Trophoblast cell (in vitro differentiated cells and primary cell): ENCODE data around the gene HS2ST1.

Experiments used
- DNase-seq, 2 donors: peaks; one replicate each; pipeline ENCODE4 v3.0.0-alpha.2; 2016
- H2AFZ ChIP-seq: 2 replicates; pipeline ENCODE4 v1.6.1; 2013; ENCODE audit warnings: low read length, moderate library complexity, mild to moderate bottlenecking; ENCODE audit not compliant: insufficient read depth, poor library complexity
- H2AK5ac ChIP-seq: 2 replicates; pipeline ENCODE4 v1.6.1; 2013; ENCODE audit warnings: mild to moderate bottlenecking, low read length
- H2BK120ac ChIP-seq: 2 replicates; pipeline ENCODE4 v1.6.1; 2013; ENCODE audit warnings: low read length, mild to moderate bottlenecking, moderate library complexity; ENCODE audit not compliant: insufficient read depth, poor library complexity
- H2BK12ac ChIP-seq: 2 replicates; pipeline ENCODE4 v1.6.1; 2013; ENCODE audit warnings: mild to moderate bottlenecking, low read length, moderate library complexity
- H2BK5ac ChIP-seq: 2 replicates; pipeline ENCODE4 v1.6.1; 2013; ENCODE audit warnings: low read length, low read depth, moderate library complexity, mild to moderate bottlenecking; ENCODE audit not compliant: poor library complexity
- H3K14ac ChIP-seq: 2 replicates; pipeline ENCODE4 v1.6.1; 2013; ENCODE audit warnings: mild to moderate bottlenecking, low read length
- H3K18ac ChIP-seq: 2 replicates; pipeline ENCODE4 v1.6.1; 2013; ENCODE audit warnings: mild to moderate bottlenecking, low read length
- H3K23ac ChIP-seq: 2 replicates; pipeline ENCODE4 v1.6.1; 2013; ENCODE audit warnings: low read length
- H3K27ac ChIP-seq: 2 replicates; pipeline ENCODE4 v1.5.1; 2013; ENCODE audit warnings: low read depth, mild to moderate bottlenecking, inconsistent platforms, low read length, moderate library complexity
- H3K27me3 ChIP-seq: 2 replicates; pipeline ENCODE4 v1.6.1; 2013; ENCODE audit warnings: inconsistent platforms, mild to moderate bottlenecking, low read length, moderate library complexity; ENCODE audit not compliant: insufficient read depth
- H3K36me3 ChIP-seq, 2 experiments: 1 replicate in 1 of 2; 2 replicates in 1 of 2; pipeline ENCODE4 v1.6.1; 2013; ENCODE audit warnings: low read length in 2 of 2, mild to moderate bottlenecking in 2 of 2, moderate library complexity in 1 of 2; ENCODE audit not compliant: insufficient read depth in 2 of 2, control insufficient read depth in 1 of 2
- H3K4ac ChIP-seq: 2 replicates; pipeline ENCODE4 v1.6.1; 2013; ENCODE audit warnings: low read depth, mild to moderate bottlenecking, low read length, moderate library complexity
- H3K4me1 ChIP-seq, 2 experiments: 1 replicate in 1 of 2; 2 replicates in 1 of 2; pipeline ENCODE4 v1.6.1; 2013; ENCODE audit warnings: low read length in 2 of 2, mild to moderate bottlenecking in 2 of 2, moderate library complexity in 1 of 2; ENCODE audit not compliant: insufficient read depth in 2 of 2, control insufficient read depth in 1 of 2
- H3K4me2 ChIP-seq: 2 replicates; pipeline ENCODE4 v1.6.1; 2013; ENCODE audit warnings: inconsistent platforms, mild to moderate bottlenecking, low read length, moderate library complexity
- H3K4me3 ChIP-seq: 2 replicates; pipeline ENCODE4 v1.5.1; 2013; ENCODE audit warnings: mild to moderate bottlenecking, low read depth, low read length, inconsistent platforms
- H3K79me1 ChIP-seq: one replicate; pipeline ENCODE4 v1.6.1; 2013; ENCODE audit warnings: low read length
- H3K79me2 ChIP-seq: 2 replicates; pipeline ENCODE4 v1.6.1; 2013; ENCODE audit warnings: low read length, mild to moderate bottlenecking; ENCODE audit not compliant: control insufficient read depth, insufficient read depth, poor library complexity
- H3K9ac ChIP-seq: 2 replicates; pipeline ENCODE4 v1.6.1; 2013; ENCODE audit warnings: mild to moderate bottlenecking, low read length
- H3K9me3 ChIP-seq: 2 replicates; pipeline ENCODE4 v1.6.1; 2013; ENCODE audit warnings: low read depth, mild to moderate bottlenecking, control low read depth, inconsistent platforms, low read length; ENCODE audit not compliant: insufficient read depth
- H4K12ac ChIP-seq: 2 replicates; pipeline ENCODE4 v1.6.1; 2013; ENCODE audit warnings: low read depth, mild to moderate bottlenecking, low read length, moderate library complexity
- H4K8ac ChIP-seq: 2 replicates; pipeline ENCODE4 v1.6.1; 2013; ENCODE audit warnings: low read depth, mild to moderate bottlenecking, low read length, moderate library complexity
- H4K91ac ChIP-seq: one replicate; pipeline ENCODE4 v1.6.1; 2013; ENCODE audit warnings: low read depth, mild to moderate bottlenecking, low read length, moderate library complexity
- WGBS: extraction: QIAGEN DNeasy Blood & Tissue Kit; methylation state at CpG from one replicate; pipeline ENCODE4 v1.1.7; 2013; ENCODE audit warnings: missing lambda C conversion rate; ENCODE audit not compliant: insufficient read length, insufficient coverage; ENCODE audit errors: extremely low coverage; 5-methylcytosine and 5-hydroxymethylcytosine counted together

HS2ST1 gene

GRCh38 chr1:87030740-87031690, 116.6 kb downstream of the HS2ST1 start:
- no peaks in the 10 kb centered on the region for H3K9me3 ChIP-seq
- H2AK5ac ChIP-seq, result no peak overlapping the region
- H4K91ac ChIP-seq, result no peak overlapping the region
- H2BK12ac ChIP-seq, result no peak overlapping the region
- no peak overlapping the region for H3K4me3 ChIP-seq
- no peaks in the 10 kb centered on the region for H3K4me1 ChIP-seq
- WGBS, result no CpG with 5 or more reads among the region's 9 CpGs
- no peak overlapping the region for H2BK120ac ChIP-seq
- H3K36me3 ChIP-seq, result no peaks in the 10 kb centered on the region
- H3K27ac ChIP-seq, result no peak overlapping the region
- no peak overlapping the region for H4K8ac ChIP-seq
- H4K12ac ChIP-seq, result no peak overlapping the region
- H3K4ac ChIP-seq, result no peak overlapping the region
- H2AFZ ChIP-seq, result no peak overlapping the region
- H2BK5ac ChIP-seq, result no peak overlapping the region
- no peaks in the 10 kb centered on the region for H3K79me2 ChIP-seq
- no peak overlapping the region for H3K18ac ChIP-seq
- no peaks in the 10 kb centered on the region for H3K79me1 ChIP-seq
- DNase-seq, result peak; percentile 85
- no peaks in the 10 kb centered on the region for H3K27me3 ChIP-seq
- H3K14ac ChIP-seq, result no peak overlapping the region
- no peak overlapping the region for H3K9ac ChIP-seq
- H3K4me2 ChIP-seq, result no peak overlapping the region
- H3K23ac ChIP-seq, result no peak overlapping the region

- no peak overlapping the region for H2BK120ac ChIP-seq
- no peaks in the 10 kb centered on the region for H3K9me3 ChIP-seq
- H3K36me3 ChIP-seq, result no peaks in the 10 kb centered on the region
- no peak overlapping the region for H3K4me2 ChIP-seq
- no peaks in the 10 kb centered on the region for H3K27me3 ChIP-seq
- H3K23ac ChIP-seq, result no peak overlapping the region
- no peak overlapping the region for H3K18ac ChIP-seq
- DNase-seq, result no peak
- no peak overlapping the region for H3K9ac ChIP-seq
- no peak overlapping the region for H3K14ac ChIP-seq
- no peak overlapping the region for H3K27ac ChIP-seq
- no peaks in the 10 kb centered on the region for H3K79me2 ChIP-seq
- H4K91ac ChIP-seq, result no peak overlapping the region
- no peak overlapping the region for H2AK5ac ChIP-seq
- no peak overlapping the region for H2AFZ ChIP-seq
- no peaks in the 10 kb centered on the region for H3K4me1 ChIP-seq
- no CpG with 5 or more reads among the region's 2 CpGs for WGBS
- H2BK5ac ChIP-seq, result no peak overlapping the region
- no peaks in the 10 kb centered on the region for H3K79me1 ChIP-seq
- H2BK12ac ChIP-seq, result no peak overlapping the region
- no peak overlapping the region for H4K8ac ChIP-seq
- no peak overlapping the region for H3K4me3 ChIP-seq
- H4K12ac ChIP-seq, result no peak overlapping the region
- H3K4ac ChIP-seq, result no peak overlapping the region
Measured at GRCh38 chr1:87034351-87034750, 119.9 kb downstream of the HS2ST1 start.

DNA sequence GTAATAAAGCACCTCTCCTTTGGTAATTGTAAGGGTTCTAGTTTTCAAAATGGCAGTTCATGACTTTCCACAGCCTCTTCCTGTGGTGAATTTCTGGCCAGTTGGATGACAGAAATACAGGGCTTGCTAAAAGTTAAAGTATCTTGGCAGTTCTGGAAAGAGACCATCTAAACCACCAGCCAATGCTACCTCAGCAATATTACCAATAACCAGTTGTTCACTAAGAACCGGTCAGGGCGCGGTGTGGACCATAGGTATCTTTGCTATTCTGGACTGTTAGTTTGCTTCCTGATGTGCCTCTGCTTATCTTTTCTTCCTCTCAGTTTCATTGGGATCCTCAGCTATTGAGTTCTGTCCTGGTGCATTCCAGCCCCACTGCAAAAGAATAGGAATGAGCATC, 124.7 kb downstream of the HS2ST1 start:
- Histone ChIP-seq H3K23ac (no peak overlapping the region), H2AK5ac (no peak overlapping the region), H3K4me1 (no peaks in the 10 kb centered on the region), H4K91ac (no peak overlapping the region), H3K4me2 (no peak overlapping the region), H2BK12ac (no peak overlapping the region), H3K4me3 (no peak overlapping the region), H3K18ac (no peak overlapping the region), H3K14ac (no peak overlapping the region), H3K4ac (no peak overlapping the region), H3K79me1 (no peaks in the 10 kb centered on the region), H3K27ac (no peak overlapping the region), H2BK120ac (no peak overlapping the region), H2BK5ac (no peak overlapping the region), H3K79me2 (no peaks in the 10 kb centered on the region), H2AFZ (no peak overlapping the region), H4K12ac (no peak overlapping the region), H3K36me3 (no peaks in the 10 kb centered on the region), H3K9me3 (no peaks in the 10 kb centered on the region), H3K9ac (no peak overlapping the region), H4K8ac (no peak overlapping the region), H3K27me3 (no peaks in the 10 kb centered on the region)
- DNase-seq, result no peak
- WGBS, result no CpG with 5 or more reads among the region's 3 CpGs

GRCh38 chr1:87042111-87042811, 127.8 kb downstream of the HS2ST1 start:
- H4K12ac ChIP-seq, result no peak overlapping the region
- H3K4ac ChIP-seq, result no peak overlapping the region
- no peak overlapping the region for H2BK120ac ChIP-seq
- H3K18ac ChIP-seq, result no peak overlapping the region
- H3K79me1 ChIP-seq, result no peaks in the 10 kb centered on the region
- H4K91ac ChIP-seq, result no peak overlapping the region
- no peak overlapping the region for H3K9ac ChIP-seq
- H3K4me3 ChIP-seq, result no peak overlapping the region
- no peak overlapping the region for H3K23ac ChIP-seq
- no CpG with 5 or more reads among the region's 4 CpGs for WGBS
- no peak overlapping the region for H3K4me2 ChIP-seq
- no peak overlapping the region for H3K27ac ChIP-seq
- no peak for DNase-seq
- H2BK5ac ChIP-seq, result no peak overlapping the region
- no peaks in the 10 kb centered on the region for H3K9me3 ChIP-seq
- no peak overlapping the region for H2BK12ac ChIP-seq
- no peaks in the 10 kb centered on the region for H3K4me1 ChIP-seq
- no peak overlapping the region for H3K14ac ChIP-seq
- no peak overlapping the region for H2AFZ ChIP-seq
- H3K36me3 ChIP-seq, result no peaks in the 10 kb centered on the region
- H4K8ac ChIP-seq, result no peak overlapping the region
- H3K79me2 ChIP-seq, result no peaks in the 10 kb centered on the region
- no peak overlapping the region for H2AK5ac ChIP-seq
- H3K27me3 ChIP-seq, result no peaks in the 10 kb centered on the region
